HEK293 (cell line): ENCODE data around the gene XCL1.

ENCODE experiments used
- CTCF ChIA-PET: fragments of 350-600 bp; formaldehyde crosslinking; extraction: SDS; loops from one replicate; lab custom pipeline; 2021; ENCODE audit warnings: antibody characterized with exemption; lab: Yijun Ruan, JAX
- POLR2A ChIA-PET: fragments of 300-600 bp; formaldehyde crosslinking; extraction: SDS; loops from one replicate; lab custom pipeline; 2020; ENCODE audit warnings: antibody characterized with exemption, inconsistent platforms; lab: Yijun Ruan, JAX
- H3K27ac ChIP-seq: fragments of 200-500 bp; sonication (Bioruptor generic); 2 replicates; pipeline ENCODE4 v1.5.1; 2014; ENCODE audit warnings: low read depth, low read length, control low read depth, inconsistent platforms; ENCODE audit errors: extremely low read depth
- H3K36me3 ChIP-seq, 2 experiments: fragments of 200-500 bp in 1 of 2; sonication (Bioruptor generic) in 1 of 2; 1 replicate in 1 of 2; 2 replicates in 1 of 2; pipeline ENCODE4 v1.5.1; 2014 to 2017; ENCODE audit warnings: inconsistent platforms in 2 of 2, low read length in 2 of 2; ENCODE audit not compliant: control insufficient read depth in 2 of 2, insufficient read depth in 1 of 2
- H3K4me1 ChIP-seq: fragments of 200-500 bp; sonication (Bioruptor generic); 2 replicates; pipeline ENCODE4 v1.5.1; 2014; ENCODE audit warnings: mild to moderate bottlenecking, low read length, inconsistent platforms; ENCODE audit not compliant: control insufficient read depth, insufficient read depth
- H3K4me3 ChIP-seq: 2 replicates; pipeline ENCODE4 v1.5.1; 2011; ENCODE audit warnings: low read depth, mild to moderate bottlenecking, control low read depth, low read length, moderate library complexity
- H3K9me3 ChIP-seq: fragments of 200-500 bp; sonication (Bioruptor generic); 2 replicates; pipeline ENCODE4 v1.5.1; 2014; ENCODE audit warnings: low read depth, low read length, inconsistent platforms; ENCODE audit not compliant: control insufficient read depth, insufficient read depth
- GLI4 ChIP-seq: fragments of 450-650 bp; formaldehyde crosslinking; IDR thresholded peaks from 2 replicates; pipeline ENCODE4 v1.5.1; 2016; ENCODE audit warnings: missing biosample characterization, missing genetic modification characterization
- KLF7 ChIP-seq: fragments of 450-650 bp; formaldehyde crosslinking; IDR thresholded peaks from 2 replicates; pipeline ENCODE4 v1.5.1; 2016; ENCODE audit warnings: missing biosample characterization, missing genetic modification characterization, borderline replicate concordance
- PRDM10 ChIP-seq: fragments of 450-650 bp; formaldehyde crosslinking; IDR thresholded peaks from 2 replicates; pipeline ENCODE4 v1.5.1; 2016; ENCODE audit warnings: missing biosample characterization, missing genetic modification characterization
- REPIN1 ChIP-seq: fragments of 450-650 bp; formaldehyde crosslinking; IDR thresholded peaks from 2 replicates; pipeline ENCODE4 v1.5.1; 2017; ENCODE audit warnings: missing biosample characterization, missing genetic modification characterization, low read depth
- SCRT1 ChIP-seq: fragments of 450-650 bp; formaldehyde crosslinking; IDR thresholded peaks from 2 replicates; pipeline ENCODE4 v1.5.1; 2016; ENCODE audit warnings: missing biosample characterization, missing genetic modification characterization, borderline replicate concordance
- SP2 ChIP-seq: fragments of 450-650 bp; formaldehyde crosslinking; IDR thresholded peaks from 2 replicates; pipeline ENCODE4 v1.5.1; 2016; ENCODE audit warnings: missing biosample characterization, missing genetic modification characterization
- SP7 ChIP-seq: fragments of 450-650 bp; formaldehyde crosslinking; IDR thresholded peaks from 2 replicates; pipeline ENCODE4 v1.5.1; 2016; ENCODE audit warnings: missing biosample characterization, missing genetic modification characterization
- ZBTB21 ChIP-seq: fragments of 450-650 bp; formaldehyde crosslinking; IDR thresholded peaks from 2 replicates; pipeline ENCODE4 v1.5.1; 2017; ENCODE audit warnings: missing biosample characterization, missing genetic modification characterization
- ZBTB26 ChIP-seq: fragments of 450-650 bp; formaldehyde crosslinking; optimal IDR thresholded peaks from 2 replicates; pipeline ENCODE3; 2016; ENCODE audit warnings: missing biosample characterization, mild to moderate bottlenecking, missing genetic modification characterization
- ZBTB7A ChIP-seq: fragments of 450-650 bp; formaldehyde crosslinking; IDR thresholded peaks from 2 replicates; pipeline ENCODE4 v1.5.1; 2016; ENCODE audit warnings: low read depth, missing biosample characterization, missing genetic modification characterization
- ZFHX2 ChIP-seq: fragments of 450-650 bp; formaldehyde crosslinking; conservative IDR thresholded peaks from 2 replicates; pipeline ENCODE4 v1.5.1; 2016; ENCODE audit warnings: missing biosample characterization, missing genetic modification characterization
- ZFP3 ChIP-seq: fragments of 450-650 bp; formaldehyde crosslinking; IDR thresholded peaks from 2 replicates; pipeline ENCODE4 v1.5.1; 2016; ENCODE audit warnings: low read depth, missing biosample characterization, missing genetic modification characterization
- ZNF114 ChIP-seq: fragments of 450-650 bp; formaldehyde crosslinking; IDR thresholded peaks from 2 replicates; pipeline ENCODE4 v1.5.0; 2017; ENCODE audit warnings: missing biosample characterization, missing genetic modification characterization
- ZNF175 ChIP-seq: fragments of 450-650 bp; formaldehyde crosslinking; IDR thresholded peaks from 2 replicates; pipeline ENCODE4 v1.5.1; 2016; ENCODE audit warnings: missing biosample characterization, missing genetic modification characterization
- ZNF341 ChIP-seq: fragments of 450-650 bp; formaldehyde crosslinking; IDR thresholded peaks from 2 replicates; pipeline ENCODE4; 2016; ENCODE audit warnings: low read depth, missing biosample characterization, missing genetic modification characterization
- ZNF37A ChIP-seq: fragments of 450-650 bp; IDR thresholded peaks from 2 replicates; pipeline ENCODE4 v1.5.1; 2018; ENCODE audit warnings: missing biosample characterization, missing genetic modification characterization
- ZNF555 ChIP-seq: fragments of 450-650 bp; formaldehyde crosslinking; conservative IDR thresholded peaks from 2 replicates; pipeline ENCODE4 v1.5.1; 2017; ENCODE audit warnings: missing biosample characterization, mild to moderate bottlenecking, missing genetic modification characterization, inconsistent platforms
- ZNF610 ChIP-seq: fragments of 450-650 bp; formaldehyde crosslinking; IDR thresholded peaks from 2 replicates; pipeline ENCODE4 v1.5.1; 2016; ENCODE audit warnings: missing biosample characterization, missing genetic modification characterization, borderline replicate concordance
- ZNF654 ChIP-seq: fragments of 450-650 bp; formaldehyde crosslinking; IDR thresholded peaks from 2 replicates; pipeline ENCODE4 v1.5.1; 2016; ENCODE audit warnings: low read depth, missing biosample characterization, missing genetic modification characterization
- ZNF747 ChIP-seq: fragments of 450-650 bp; formaldehyde crosslinking; IDR thresholded peaks from 2 replicates; pipeline ENCODE4 v1.5.1; 2016; ENCODE audit warnings: missing biosample characterization, missing genetic modification characterization
- ZNF776 ChIP-seq: fragments of 450-650 bp; formaldehyde crosslinking; IDR thresholded peaks from 2 replicates; pipeline ENCODE4 v1.5.0; 2017; ENCODE audit warnings: missing biosample characterization, missing genetic modification characterization, borderline replicate concordance
- ZSCAN23 ChIP-seq: fragments of 450-650 bp; formaldehyde crosslinking; IDR thresholded peaks from 2 replicates; pipeline ENCODE4 v1.5.1; 2016; ENCODE audit warnings: missing biosample characterization, missing genetic modification characterization
- ZSCAN30 ChIP-seq: fragments of 450-650 bp; IDR thresholded peaks from 2 replicates; pipeline ENCODE4 v1.5.1; 2018; ENCODE audit warnings: missing biosample characterization, mild to moderate bottlenecking, missing genetic modification characterization, moderate library complexity
- TF ChIP-seq, protein P1 (sequence below): fragments of 450-650 bp; formaldehyde crosslinking; conservative IDR thresholded peaks from 2 replicates; pipeline ENCODE4 v1.5.1; 2016; ENCODE audit warnings: low read depth, missing biosample characterization, missing genetic modification characterization
- TF ChIP-seq, protein P2 (sequence below): fragments of 450-650 bp; formaldehyde crosslinking; IDR thresholded peaks from 2 replicates; pipeline ENCODE4 v1.5.1; 2016; ENCODE audit warnings: missing biosample characterization, missing genetic modification characterization
- TF ChIP-seq, protein P3 (sequence below): fragments of 450-650 bp; formaldehyde crosslinking; IDR thresholded peaks from 2 replicates; pipeline ENCODE4 v1.5.1; 2016; ENCODE audit warnings: missing biosample characterization, missing genetic modification characterization

The XCL1 gene

GRCh38 chr1:168560370-168560769, 16.0 kb upstream of the XCL1 start (continued):
- TF ChIP-seq ZBTB26 (tag by site-specific recombination) (no peak), ZSCAN30 (no peak), SP7 (no peak), ZNF341 (tag by site-specific recombination) (no peak), ZFP3 (tag by site-specific recombination) (no peak), ZBTB7A (tag by site-specific recombination) (no peak), ZNF555 (tag by site-specific recombination) (no peak), PRDM10 (tag by site-specific recombination) (no peak), ZNF37A (tag by site-specific recombination) (no peak)
- TF ChIP-seq, protein P1, sequence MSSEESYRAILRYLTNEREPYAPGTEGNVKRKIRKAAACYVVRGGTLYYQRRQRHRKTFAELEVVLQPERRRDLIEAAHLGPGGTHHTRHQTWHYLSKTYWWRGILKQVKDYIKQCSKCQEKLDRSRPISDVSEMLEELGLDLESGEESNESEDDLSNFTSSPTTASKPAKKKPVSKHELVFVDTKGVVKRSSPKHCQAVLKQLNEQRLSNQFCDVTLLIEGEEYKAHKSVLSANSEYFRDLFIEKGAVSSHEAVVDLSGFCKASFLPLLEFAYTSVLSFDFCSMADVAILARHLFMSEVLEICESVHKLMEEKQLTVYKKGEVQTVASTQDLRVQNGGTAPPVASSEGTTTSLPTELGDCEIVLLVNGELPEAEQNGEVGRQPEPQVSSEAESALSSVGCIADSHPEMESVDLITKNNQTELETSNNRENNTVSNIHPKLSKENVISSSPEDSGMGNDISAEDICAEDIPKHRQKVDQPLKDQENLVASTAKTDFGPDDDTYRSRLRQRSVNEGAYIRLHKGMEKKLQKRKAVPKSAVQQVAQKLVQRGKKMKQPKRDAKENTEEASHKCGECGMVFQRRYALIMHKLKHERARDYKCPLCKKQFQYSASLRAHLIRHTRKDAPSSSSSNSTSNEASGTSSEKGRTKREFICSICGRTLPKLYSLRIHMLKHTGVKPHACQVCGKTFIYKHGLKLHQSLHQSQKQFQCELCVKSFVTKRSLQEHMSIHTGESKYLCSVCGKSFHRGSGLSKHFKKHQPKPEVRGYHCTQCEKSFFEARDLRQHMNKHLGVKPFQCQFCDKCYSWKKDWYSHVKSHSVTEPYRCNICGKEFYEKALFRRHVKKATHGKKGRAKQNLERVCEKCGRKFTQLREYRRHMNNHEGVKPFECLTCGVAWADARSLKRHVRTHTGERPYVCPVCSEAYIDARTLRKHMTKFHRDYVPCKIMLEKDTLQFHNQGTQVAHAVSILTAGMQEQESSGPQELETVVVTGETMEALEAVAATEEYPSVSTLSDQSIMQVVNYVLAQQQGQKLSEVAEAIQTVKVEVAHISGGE = no peak
- TF ChIP-seq, all 188 proteins: peak for 0

GRCh38 chr1:168561989-168562388, 14.4 kb upstream of the XCL1 start:
- Histone ChIP-seq H3K9me3 (no peaks in the 10 kb centered on the region), H3K27ac (no peak overlapping the region), H3K36me3 (peaks cover 0 to 6% of the 10 kb centered on the region in 2 experiments; a peak in 1 of 3 replicates), H3K4me3 (no peak overlapping the region), H3K4me1 (peaks cover 16% of the 10 kb centered on the region)
- POLR2A ChIA-PET = no interaction called here
- no peak for TF ChIP-seq ZNF175
- no peak for TF ChIP-seq ZSCAN30
- no peak for TF ChIP-seq ZFHX2 (tag by site-specific recombination)
- no peak for TF ChIP-seq ZNF654 (tag by site-specific recombination)
- no peak for TF ChIP-seq ZNF776 (tag by site-specific recombination)
- no peak for TF ChIP-seq ZBTB21 (tag by site-specific recombination)
- TF ChIP-seq ZSCAN23 (tag by site-specific recombination) = no peak
- no peak for TF ChIP-seq SP2
- no peak for TF ChIP-seq ZNF610 (tag by site-specific recombination)
- TF ChIP-seq, protein P2, sequence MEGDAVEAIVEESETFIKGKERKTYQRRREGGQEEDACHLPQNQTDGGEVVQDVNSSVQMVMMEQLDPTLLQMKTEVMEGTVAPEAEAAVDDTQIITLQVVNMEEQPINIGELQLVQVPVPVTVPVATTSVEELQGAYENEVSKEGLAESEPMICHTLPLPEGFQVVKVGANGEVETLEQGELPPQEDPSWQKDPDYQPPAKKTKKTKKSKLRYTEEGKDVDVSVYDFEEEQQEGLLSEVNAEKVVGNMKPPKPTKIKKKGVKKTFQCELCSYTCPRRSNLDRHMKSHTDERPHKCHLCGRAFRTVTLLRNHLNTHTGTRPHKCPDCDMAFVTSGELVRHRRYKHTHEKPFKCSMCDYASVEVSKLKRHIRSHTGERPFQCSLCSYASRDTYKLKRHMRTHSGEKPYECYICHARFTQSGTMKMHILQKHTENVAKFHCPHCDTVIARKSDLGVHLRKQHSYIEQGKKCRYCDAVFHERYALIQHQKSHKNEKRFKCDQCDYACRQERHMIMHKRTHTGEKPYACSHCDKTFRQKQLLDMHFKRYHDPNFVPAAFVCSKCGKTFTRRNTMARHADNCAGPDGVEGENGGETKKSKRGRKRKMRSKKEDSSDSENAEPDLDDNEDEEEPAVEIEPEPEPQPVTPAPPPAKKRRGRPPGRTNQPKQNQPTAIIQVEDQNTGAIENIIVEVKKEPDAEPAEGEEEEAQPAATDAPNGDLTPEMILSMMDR = no peak
- TF ChIP-seq REPIN1 (tag by site-specific recombination) = no peak
- no peak for TF ChIP-seq SCRT1 (tag by site-specific recombination)
- TF ChIP-seq GLI4 (tag by site-specific recombination) = no peak
- TF ChIP-seq, protein P3, sequence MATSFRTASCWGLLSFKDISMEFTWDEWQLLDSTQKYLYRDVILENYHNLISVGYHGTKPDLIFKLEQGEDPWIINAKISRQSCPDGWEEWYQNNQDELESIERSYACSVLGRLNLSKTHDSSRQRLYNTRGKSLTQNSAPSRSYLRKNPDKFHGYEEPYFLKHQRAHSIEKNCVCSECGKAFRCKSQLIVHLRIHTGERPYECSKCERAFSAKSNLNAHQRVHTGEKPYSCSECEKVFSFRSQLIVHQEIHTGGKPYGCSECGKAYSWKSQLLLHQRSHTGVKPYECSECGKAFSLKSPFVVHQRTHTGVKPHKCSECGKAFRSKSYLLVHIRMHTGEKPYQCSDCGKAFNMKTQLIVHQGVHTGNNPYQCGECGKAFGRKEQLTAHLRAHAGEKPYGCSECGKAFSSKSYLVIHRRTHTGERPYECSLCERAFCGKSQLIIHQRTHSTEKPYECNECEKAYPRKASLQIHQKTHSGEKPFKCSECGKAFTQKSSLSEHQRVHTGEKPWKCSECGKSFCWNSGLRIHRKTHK = no peak
- no peak for TF ChIP-seq ZNF114 (tag by site-specific recombination)
- TF ChIP-seq KLF7 (tag by site-specific recombination) = no peak
- TF ChIP-seq ZNF747 = no peak
- TF ChIP-seq, all 188 proteins: peak for 0
- CTCF ChIA-PET = no interaction called here
